ENCODE data around the gene DNAH14.

The DNAH14 gene

GRCh38 chr1:225373155-225373554 is 443.7 kb downstream of the DNAH14 start:
- no peak overlapping the region for H3K18ac ChIP-seq (ENCODE audit: low read length)
- no peak overlapping the region for H3K23ac ChIP-seq (ENCODE audit: low read depth, low read length, poor library complexity)
- H2BK12ac ChIP-seq (ENCODE audit: low read length): no peak overlapping the region
- H2AK5ac ChIP-seq (ENCODE audit: low read depth, low read length): no peak overlapping the region
- H2BK5ac ChIP-seq (ENCODE audit: low read length): no peak overlapping the region
- no peak overlapping the region for H4K91ac ChIP-seq (ENCODE audit: low read depth, low read length, poor library complexity)
- H4K8ac ChIP-seq (ENCODE audit: low read depth, low read length): no peak overlapping the region
- H2AFZ ChIP-seq (ENCODE audit: low read length): no peak overlapping the region
- 100% methylated on average over 1 of the region's 21 CpGs; no CpG with 5 or more reads in 1 of the 2 donors for WGBS, 2 donors (ENCODE audit: extremely low coverage in 2 of 2, insufficient read length in 2 of 2, insufficient replicate concordance in 1 of 2)
- no peak for DNase-seq (ENCODE audit: low spot score)
- H3K4me2 ChIP-seq (ENCODE audit: insufficient read depth, low read length, poor library complexity, severe bottlenecking): no peak overlapping the region
- H3K27me3 ChIP-seq (ENCODE audit: control insufficient read depth in 3 of 3, insufficient read depth in 3 of 3, low read depth in 1 of 3, low read length in 3 of 3): no peaks in the 10 kb centered on the region
- H3K14ac ChIP-seq (ENCODE audit: low read length): no peak overlapping the region
- no peak overlapping the region for H3K4me3 ChIP-seq (ENCODE audit: low read length in 2 of 2)
- no peak overlapping the region for H2BK15ac ChIP-seq (ENCODE audit: low read length)
- H3K4me1 ChIP-seq (ENCODE audit: control insufficient read depth in 2 of 2, insufficient read depth in 1 of 2, low read depth in 1 of 2, low read length in 2 of 2): no peaks in the 10 kb centered on the region
- H3K9ac ChIP-seq (ENCODE audit: low read depth, low read length, poor library complexity): no peak overlapping the region
- no peaks in the 10 kb centered on the region for H3K36me3 ChIP-seq (replicated peaks in 1 of 2; ENCODE audit: control insufficient read depth in 2 of 2, insufficient read depth in 2 of 2, low read length in 2 of 2)
- H3K4ac ChIP-seq (ENCODE audit: low read length): no peak overlapping the region
- H3K79me1 ChIP-seq (ENCODE audit: low read depth, low read length): no peaks in the 10 kb centered on the region
- no peak overlapping the region for H3K27ac ChIP-seq (replicated peaks; ENCODE audit: low read length)
- H2BK120ac ChIP-seq (ENCODE audit: low read depth, low read length): no peak overlapping the region
- H3K9me3 ChIP-seq (replicated peaks in 1 of 2; ENCODE audit: control insufficient read depth in 2 of 2, insufficient read depth in 1 of 2, low read depth in 1 of 2, low read length in 2 of 2): no peaks in the 10 kb centered on the region

DNA sequence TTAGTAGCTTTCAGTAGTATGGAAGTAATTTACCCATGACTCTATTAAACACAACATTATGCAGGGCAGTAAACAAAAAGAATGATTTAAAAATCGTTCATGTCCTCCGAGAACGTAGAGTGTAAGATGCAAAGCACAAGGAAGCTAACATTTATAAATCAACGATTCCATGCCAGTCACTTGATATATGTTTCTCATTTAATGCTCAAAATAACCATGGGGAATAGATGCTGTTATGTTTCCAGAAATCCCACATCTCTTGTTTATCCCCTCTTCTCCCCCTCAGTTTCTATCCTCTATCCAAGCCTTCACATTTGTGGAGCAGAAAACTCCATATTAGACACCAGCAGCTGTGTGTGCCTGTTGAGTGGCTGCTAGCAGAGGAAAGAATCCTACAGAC is 445.5 kb downstream of the DNAH14 start:
- no peak overlapping the region for H4K91ac ChIP-seq (ENCODE audit: low read depth, low read length, poor library complexity)
- no peak for DNase-seq (ENCODE audit: low spot score)
- H3K27me3 ChIP-seq (ENCODE audit: control insufficient read depth in 3 of 3, insufficient read depth in 3 of 3, low read depth in 1 of 3, low read length in 3 of 3): no peaks in the 10 kb centered on the region
- H3K23ac ChIP-seq (ENCODE audit: low read depth, low read length, poor library complexity): no peak overlapping the region
- H3K4me3 ChIP-seq (ENCODE audit: low read length in 2 of 2): no peak overlapping the region
- H3K4me1 ChIP-seq (ENCODE audit: control insufficient read depth in 2 of 2, insufficient read depth in 1 of 2, low read depth in 1 of 2, low read length in 2 of 2): peaks cover 0 to 2% of the 10 kb centered on the region in 2 donors
- no CpG with 5 or more reads among the region's 4 CpGs for WGBS, 2 donors (ENCODE audit: extremely low coverage in 2 of 2, insufficient read length in 2 of 2, insufficient replicate concordance in 1 of 2)
- H3K79me1 ChIP-seq (ENCODE audit: low read depth, low read length): no peaks in the 10 kb centered on the region
- H2AK5ac ChIP-seq (ENCODE audit: low read depth, low read length): no peak overlapping the region
- H2AFZ ChIP-seq (ENCODE audit: low read length): no peak overlapping the region
- no peak overlapping the region for H3K4me2 ChIP-seq (ENCODE audit: insufficient read depth, low read length, poor library complexity, severe bottlenecking)
- H2BK120ac ChIP-seq (ENCODE audit: low read depth, low read length): no peak overlapping the region
- H3K4ac ChIP-seq (ENCODE audit: low read length): no peak overlapping the region
- H3K9ac ChIP-seq (ENCODE audit: low read depth, low read length, poor library complexity): no peak overlapping the region
- no peak overlapping the region for H3K18ac ChIP-seq (ENCODE audit: low read length)
- no peak overlapping the region for H3K14ac ChIP-seq (ENCODE audit: low read length)
- H3K27ac ChIP-seq (replicated peaks; ENCODE audit: low read length): no peak overlapping the region
- H3K36me3 ChIP-seq (replicated peaks in 1 of 2; ENCODE audit: control insufficient read depth in 2 of 2, insufficient read depth in 2 of 2, low read length in 2 of 2): no peaks in the 10 kb centered on the region
- H4K8ac ChIP-seq (ENCODE audit: low read depth, low read length): no peak overlapping the region
- no peaks in the 10 kb centered on the region for H3K9me3 ChIP-seq (replicated peaks in 1 of 2; ENCODE audit: control insufficient read depth in 2 of 2, insufficient read depth in 1 of 2, low read depth in 1 of 2, low read length in 2 of 2)
- no peak overlapping the region for H2BK12ac ChIP-seq (ENCODE audit: low read length)
- no peak overlapping the region for H2BK5ac ChIP-seq (ENCODE audit: low read length)
- no peak overlapping the region for H2BK15ac ChIP-seq (ENCODE audit: low read length)

- Histone ChIP-seq H3K36me3 (replicated peaks in 1 of 2; ENCODE audit: control insufficient read depth in 2 of 2, insufficient read depth in 2 of 2, low read length in 2 of 2) (no peaks in the 10 kb centered on the region), H3K4ac (ENCODE audit: low read length) (no peak overlapping the region), H2AFZ (ENCODE audit: low read length) (no peak overlapping the region), H2BK120ac (ENCODE audit: low read depth, low read length) (no peak overlapping the region), H3K79me1 (ENCODE audit: low read depth, low read length) (no peaks in the 10 kb centered on the region), H3K9ac (ENCODE audit: low read depth, low read length, poor library complexity) (no peak overlapping the region), H3K27ac (replicated peaks; ENCODE audit: low read length) (no peak overlapping the region), H3K27me3 (ENCODE audit: control insufficient read depth in 3 of 3, insufficient read depth in 3 of 3, low read depth in 1 of 3, low read length in 3 of 3) (no peaks in the 10 kb centered on the region), H3K18ac (ENCODE audit: low read length) (no peak overlapping the region), H2BK15ac (ENCODE audit: low read length) (no peak overlapping the region), H3K4me2 (ENCODE audit: insufficient read depth, low read length, poor library complexity, severe bottlenecking) (no peak overlapping the region), H3K4me3 (ENCODE audit: low read length in 2 of 2) (no peak overlapping the region), H3K14ac (ENCODE audit: low read length) (no peak overlapping the region), H4K8ac (ENCODE audit: low read depth, low read length) (no peak overlapping the region), H2AK5ac (ENCODE audit: low read depth, low read length) (no peak overlapping the region), H3K23ac (ENCODE audit: low read depth, low read length, poor library complexity) (no peak overlapping the region), H3K4me1 (ENCODE audit: control insufficient read depth in 2 of 2, insufficient read depth in 1 of 2, low read depth in 1 of 2, low read length in 2 of 2) (peaks cover 0 to 2% of the 10 kb centered on the region in 2 donors), H4K91ac (ENCODE audit: low read depth, low read length, poor library complexity) (no peak overlapping the region), H3K9me3 (replicated peaks in 1 of 2; ENCODE audit: control insufficient read depth in 2 of 2, insufficient read depth in 1 of 2, low read depth in 1 of 2, low read length in 2 of 2) (no peaks in the 10 kb centered on the region), H2BK12ac (ENCODE audit: low read length) (no peak overlapping the region), H2BK5ac (ENCODE audit: low read length) (no peak overlapping the region)
- no CpG with 5 or more reads among the region's 10 CpGs for WGBS, 2 donors (ENCODE audit: extremely low coverage in 2 of 2, insufficient read length in 2 of 2, insufficient replicate concordance in 1 of 2)
- DNase-seq (ENCODE audit: low spot score): peak; percentile 4
These were observed 449.4 kb downstream of the DNAH14 start for GRCh38 chr1:225378880-225379279.

GRCh38 chr1:225380691-225381090 is 451.2 kb downstream of the DNAH14 start:
- WGBS, 2 donors (ENCODE audit: extremely low coverage in 2 of 2, insufficient read length in 2 of 2, insufficient replicate concordance in 1 of 2): no CpG with 5 or more reads among the region's 1 CpG
- H2BK120ac ChIP-seq (ENCODE audit: low read depth, low read length): no peak overlapping the region
- H3K36me3 ChIP-seq (replicated peaks in 1 of 2; ENCODE audit: control insufficient read depth in 2 of 2, insufficient read depth in 2 of 2, low read length in 2 of 2): no peaks in the 10 kb centered on the region
- no peak overlapping the region for H4K8ac ChIP-seq (ENCODE audit: low read depth, low read length)
- no peaks in the 10 kb centered on the region for H3K9me3 ChIP-seq (replicated peaks in 1 of 2; ENCODE audit: control insufficient read depth in 2 of 2, insufficient read depth in 1 of 2, low read depth in 1 of 2, low read length in 2 of 2)
- H2AFZ ChIP-seq (ENCODE audit: low read length): no peak overlapping the region
- H3K27ac ChIP-seq (replicated peaks; ENCODE audit: low read length): no peak overlapping the region
- H2AK5ac ChIP-seq (ENCODE audit: low read depth, low read length): no peak overlapping the region
- DNase-seq (ENCODE audit: low spot score): no peak
- H3K18ac ChIP-seq (ENCODE audit: low read length): no peak overlapping the region
- H3K23ac ChIP-seq (ENCODE audit: low read depth, low read length, poor library complexity): no peak overlapping the region
- no peaks in the 10 kb centered on the region for H3K27me3 ChIP-seq (ENCODE audit: control insufficient read depth in 3 of 3, insufficient read depth in 3 of 3, low read depth in 1 of 3, low read length in 3 of 3)
- H3K9ac ChIP-seq (ENCODE audit: low read depth, low read length, poor library complexity): no peak overlapping the region
- no peak overlapping the region for H3K4ac ChIP-seq (ENCODE audit: low read length)
- no peak overlapping the region for H4K91ac ChIP-seq (ENCODE audit: low read depth, low read length, poor library complexity)
- H2BK5ac ChIP-seq (ENCODE audit: low read length): no peak overlapping the region
- H3K79me1 ChIP-seq (ENCODE audit: low read depth, low read length): no peaks in the 10 kb centered on the region
- H3K4me2 ChIP-seq (ENCODE audit: insufficient read depth, low read length, poor library complexity, severe bottlenecking): no peak overlapping the region
- no peak overlapping the region for H3K14ac ChIP-seq (ENCODE audit: low read length)
- H2BK15ac ChIP-seq (ENCODE audit: low read length): no peak overlapping the region
- H3K4me3 ChIP-seq (ENCODE audit: low read length in 2 of 2): no peak overlapping the region
- peaks cover 0 to 2% of the 10 kb centered on the region in 2 donors for H3K4me1 ChIP-seq (ENCODE audit: control insufficient read depth in 2 of 2, insufficient read depth in 1 of 2, low read depth in 1 of 2, low read length in 2 of 2)
- H2BK12ac ChIP-seq (ENCODE audit: low read length): no peak overlapping the region

All from neuronal stem cell (in vitro differentiated cells).